BJ (cell line): ENCODE data around the gene PCLO. TPM values are rescaled to one million over a fixed set of nuclear protein-coding genes. Genes with fewer than 3 reads are reported as not detected.
A peak's percentile ranks its signal among the peaks of the same experiment; 100 is the strongest.

Experiments
- CTCF ChIA-PET: fragments of 350-600 bp; formaldehyde crosslinking; extraction: SDS; loops from one replicate; lab custom pipeline; 2021; ENCODE audit warnings: antibody characterized with exemption, inconsistent platforms; lab: Yijun Ruan, JAX
- POLR2A ChIA-PET: fragments of 300-600 bp; sonication (Branson Sonifier 250); formaldehyde crosslinking; extraction: SDS; loops from one replicate; lab custom pipeline; 2021; ENCODE audit warnings: antibody characterized with exemption; lab: Charles Lee
- DNase-seq: peaks from one replicate; pipeline ENCODE4 v3.0.0-alpha.2; 2011; ENCODE audit warnings: low read depth
- H3K27me3 ChIP-seq: 2 replicates; pipeline ENCODE4 v1.6.0; 2011; ENCODE audit warnings: low read length; ENCODE audit not compliant: control insufficient read depth, insufficient read depth
- H3K36me3 ChIP-seq: 2 replicates; pipeline ENCODE4 v1.5.1; 2011; ENCODE audit warnings: low read length; ENCODE audit not compliant: control insufficient read depth, insufficient read depth
- H3K4me3 ChIP-seq: 2 replicates; pipeline ENCODE4 v1.5.1; 2011; ENCODE audit warnings: low read depth, mild to moderate bottlenecking, control low read depth, low read length
- polyA plus RNA-seq: library from polyadenylated mRNA; depleted of rRNA; stranded (reverse); fragments of >200 nt; gene quantifications from 2 replicates; pipeline ENCODE4 v1.2.3, GENCODE V29; 2011
- TF ChIP-seq, protein P1 (sequence below): IDR thresholded peaks from 2 replicates; pipeline ENCODE4 v1.5.1; 2011; ENCODE audit warnings: low read depth, mild to moderate bottlenecking, control low read depth, inconsistent platforms, low read length, moderate library complexity; ENCODE audit not compliant: insufficient read depth

The PCLO gene
- polyA plus RNA-seq, 1 experiment, result 0.76 TPM

- no peaks in the 10 kb centered on the region for H3K36me3 ChIP-seq
- ChIA-PET CTCF (interaction anchor here (0.6 kb wide), 1 partner anchor 9 kb away, joined by 3 read pairs; no protein-coding TSS in a partner anchor), POLR2A (no interaction called here)
- TF ChIP-seq, protein P1, sequence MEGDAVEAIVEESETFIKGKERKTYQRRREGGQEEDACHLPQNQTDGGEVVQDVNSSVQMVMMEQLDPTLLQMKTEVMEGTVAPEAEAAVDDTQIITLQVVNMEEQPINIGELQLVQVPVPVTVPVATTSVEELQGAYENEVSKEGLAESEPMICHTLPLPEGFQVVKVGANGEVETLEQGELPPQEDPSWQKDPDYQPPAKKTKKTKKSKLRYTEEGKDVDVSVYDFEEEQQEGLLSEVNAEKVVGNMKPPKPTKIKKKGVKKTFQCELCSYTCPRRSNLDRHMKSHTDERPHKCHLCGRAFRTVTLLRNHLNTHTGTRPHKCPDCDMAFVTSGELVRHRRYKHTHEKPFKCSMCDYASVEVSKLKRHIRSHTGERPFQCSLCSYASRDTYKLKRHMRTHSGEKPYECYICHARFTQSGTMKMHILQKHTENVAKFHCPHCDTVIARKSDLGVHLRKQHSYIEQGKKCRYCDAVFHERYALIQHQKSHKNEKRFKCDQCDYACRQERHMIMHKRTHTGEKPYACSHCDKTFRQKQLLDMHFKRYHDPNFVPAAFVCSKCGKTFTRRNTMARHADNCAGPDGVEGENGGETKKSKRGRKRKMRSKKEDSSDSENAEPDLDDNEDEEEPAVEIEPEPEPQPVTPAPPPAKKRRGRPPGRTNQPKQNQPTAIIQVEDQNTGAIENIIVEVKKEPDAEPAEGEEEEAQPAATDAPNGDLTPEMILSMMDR, result no peak
- no peak for DNase-seq
- H3K4me3 ChIP-seq, result no peak overlapping the region
- H3K27me3 ChIP-seq, result no peaks in the 10 kb centered on the region
Observed at GRCh38 chr7:82732677-82733076, 430.0 kb downstream of the PCLO start.

- POLR2A ChIA-PET, result no interaction called here
- Histone ChIP-seq H3K4me3 (no peak overlapping the region), H3K36me3 (no peaks in the 10 kb centered on the region), H3K27me3 (no peaks in the 10 kb centered on the region)
- CTCF ChIA-PET, result interaction anchor here (0.7 to 3.4 kb wide), 13 partner anchors 9 to 1245 kb away, joined by 3 to 22 read pairs (median 4); no protein-coding TSS in a partner anchor
- no peak for DNase-seq
- TF ChIP-seq, protein P1, result peak; percentile 76
Observed at GRCh38 chr7:82729172-82730030, 433.3 kb downstream of the PCLO start.

GRCh38 chr7:82726038-82726800, 436.5 kb downstream of the PCLO start:
- H3K36me3 ChIP-seq, result no peaks in the 10 kb centered on the region
- ChIA-PET POLR2A (no interaction called here), CTCF (no interaction called here)
- no peak overlapping the region for H3K4me3 ChIP-seq
- no peaks in the 10 kb centered on the region for H3K27me3 ChIP-seq
- TF ChIP-seq, protein P1, result no peak
- no peak for DNase-seq

GRCh38 chr7:82723411-82723810, 439.3 kb downstream of the PCLO start:
- POLR2A ChIA-PET, result no interaction called here
- TF ChIP-seq, protein P1, result no peak
- no peak overlapping the region for H3K4me3 ChIP-seq
- H3K27me3 ChIP-seq, result no peaks in the 10 kb centered on the region
- no peaks in the 10 kb centered on the region for H3K36me3 ChIP-seq
- CTCF ChIA-PET, result interaction anchor here (0.8 to 1.5 kb wide), 6 partner anchors 14 to 679 kb away, joined by 3 to 6 read pairs (median 4); no protein-coding TSS in a partner anchor
- DNase-seq, result no peak

DNA sequence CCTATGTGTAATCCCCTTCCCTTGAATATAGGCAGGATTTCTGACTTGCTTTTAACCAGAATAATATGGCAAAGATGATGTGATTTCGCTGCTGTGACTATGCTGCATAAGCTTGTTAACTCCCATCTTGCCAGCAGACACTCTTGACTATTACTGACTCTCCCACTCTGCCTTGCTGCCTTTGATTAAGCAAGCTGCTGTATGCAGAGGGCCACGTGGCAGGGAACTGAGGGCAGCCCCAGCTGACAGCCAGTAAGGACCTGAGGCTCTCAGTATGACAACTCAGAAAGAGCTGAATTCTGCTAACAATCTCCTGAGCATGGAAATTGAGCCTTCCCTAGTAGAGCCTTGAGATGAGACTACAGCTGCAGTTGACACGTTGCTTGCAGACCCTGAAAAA, 439.7 kb downstream of the PCLO start:
- Histone ChIP-seq H3K36me3 (no peaks in the 10 kb centered on the region), H3K4me3 (no peak overlapping the region), H3K27me3 (no peaks in the 10 kb centered on the region)
- TF ChIP-seq, protein P1, result no peak
- POLR2A ChIA-PET, result no interaction called here
- CTCF ChIA-PET, result interaction anchor here (1.2 to 1.5 kb wide), 4 partner anchors 14 to 677 kb away, joined by 3 to 6 read pairs (median 4); no protein-coding TSS in a partner anchor
- DNase-seq, result no peak
